ENCODE measurements around the gene C12orf75.
"Not testable (repeated sequence)": the region's sequence is repeated elsewhere in the genome, so short reads cannot be mapped to it uniquely, and the experiment has no call there.

Gene C12orf75

GRCh38 chr12:105337391-105337790 is 6.9 kb downstream of the C12orf75 start:
- Histone ChIP-seq H3K36me3 (ENCODE audit: insufficient read depth, low read length) (no peaks in the 10 kb centered on the region), H3K4me1 (ENCODE audit: insufficient read depth, low read length) (peaks cover 18% of the 10 kb centered on the region), H3K27ac (ENCODE audit: low read depth, low read length) (no peak overlapping the region), H3K9me3 (ENCODE audit: insufficient read depth, low read depth, low read length) (peaks cover 13% of the 10 kb centered on the region), H3K27me3 (ENCODE audit: insufficient read depth, low read length) (peaks cover 10% of the 10 kb centered on the region; the same call in 1 of the 2 replicates), H3K4me3 (ENCODE audit: low read length) (no peak overlapping the region), H3K9ac (ENCODE audit: low read depth, low read length) (no peak overlapping the region)
- WGBS: 95% methylated on average over 3 of the region's 3 CpGs

- no peaks in the 10 kb centered on the region for H3K27me3 ChIP-seq (ENCODE audit: insufficient read depth, low read length)
- no peak overlapping the region for H3K9ac ChIP-seq (ENCODE audit: low read depth, low read length)
- peaks cover 23% of the 10 kb centered on the region for H3K4me1 ChIP-seq (ENCODE audit: insufficient read depth, low read length)
- H3K9me3 ChIP-seq (ENCODE audit: insufficient read depth, low read depth, low read length): peaks cover 13% of the 10 kb centered on the region
- H3K27ac ChIP-seq (ENCODE audit: low read depth, low read length): no peak overlapping the region
- H3K36me3 ChIP-seq (ENCODE audit: insufficient read depth, low read length): no peaks in the 10 kb centered on the region
- H3K4me3 ChIP-seq (ENCODE audit: low read length): no peak overlapping the region
- WGBS: no CpG with 5 or more reads among the region's 1 CpG
These were observed 8.5 kb downstream of the C12orf75 start for GRCh38 chr12:105338966-105339365.

- Histone ChIP-seq H3K4me1 (ENCODE audit: insufficient read depth, low read length) (peaks cover 12% of the 10 kb centered on the region; the same call in 1 of the 2 replicates), H3K9me3 (ENCODE audit: insufficient read depth, low read depth, low read length) (peaks cover 13% of the 10 kb centered on the region), H3K9ac (ENCODE audit: low read depth, low read length) (no peak overlapping the region), H3K27me3 (ENCODE audit: insufficient read depth, low read length) (no peaks in the 10 kb centered on the region), H3K27ac (ENCODE audit: low read depth, low read length) (no peak overlapping the region), H3K4me3 (ENCODE audit: low read length) (no peak overlapping the region), H3K36me3 (ENCODE audit: insufficient read depth, low read length) (no peaks in the 10 kb centered on the region)
- 100% methylated on average over 1 of the region's 2 CpGs for WGBS
These were observed 10.5 kb downstream of the C12orf75 start for GRCh38 chr12:105341010-105341409.

GRCh38 chr12:105341620-105342019 is 11.1 kb downstream of the C12orf75 start:
- 90% methylated on average over 1 of the region's 1 CpG for WGBS
- H3K27ac ChIP-seq (ENCODE audit: low read depth, low read length): not testable (repeated sequence)

GRCh38 chr12:105342464-105342863 is 12.0 kb downstream of the C12orf75 start:
- Histone ChIP-seq H3K9me3 (ENCODE audit: insufficient read depth, low read depth, low read length) (peaks cover 13% of the 10 kb centered on the region), H3K36me3 (ENCODE audit: insufficient read depth, low read length) (no peaks in the 10 kb centered on the region), H3K4me1 (ENCODE audit: insufficient read depth, low read length) (peaks cover 12% of the 10 kb centered on the region; the same call in 1 of the 2 replicates), H3K4me3 (ENCODE audit: low read length) (no peak overlapping the region), H3K9ac (ENCODE audit: low read depth, low read length) (no peak overlapping the region), H3K27ac (ENCODE audit: low read depth, low read length) (no peak overlapping the region), H3K27me3 (ENCODE audit: insufficient read depth, low read length) (no peaks in the 10 kb centered on the region)

More at GRCh38 chr12:105341620-105342019, 11.1 kb downstream of the C12orf75 start:
- not testable (repeated sequence) for H3K36me3 ChIP-seq (ENCODE audit: insufficient read depth, low read length); H3K4me3 ChIP-seq (ENCODE audit: low read length); H3K9ac ChIP-seq (ENCODE audit: low read depth, low read length); H3K27me3 ChIP-seq (ENCODE audit: insufficient read depth, low read length)
- H3K9me3 ChIP-seq (ENCODE audit: insufficient read depth, low read depth, low read length): peaks cover 13% of the 10 kb centered on the region
- H3K4me1 ChIP-seq (ENCODE audit: insufficient read depth, low read length): peaks cover 12% of the 10 kb centered on the region; the same call in 1 of the 2 replicates

GRCh38 chr12:105343836-105344235 is 13.3 kb downstream of the C12orf75 start:
- Histone ChIP-seq H3K4me1 (ENCODE audit: insufficient read depth, low read length) (peaks cover 12% of the 10 kb centered on the region; the same call in 1 of the 2 replicates), H3K9me3 (ENCODE audit: insufficient read depth, low read depth, low read length) (peaks cover 13% of the 10 kb centered on the region), H3K27me3 (ENCODE audit: insufficient read depth, low read length) (no peaks in the 10 kb centered on the region), H3K9ac (ENCODE audit: low read depth, low read length) (no peak overlapping the region), H3K4me3 (ENCODE audit: low read length) (no peak overlapping the region), H3K36me3 (ENCODE audit: insufficient read depth, low read length) (no peaks in the 10 kb centered on the region), H3K27ac (ENCODE audit: low read depth, low read length) (no peak overlapping the region)
- WGBS: 71% methylated on average over 1 of the region's 1 CpG

- Histone ChIP-seq H3K27me3 (ENCODE audit: insufficient read depth, low read length) (no peaks in the 10 kb centered on the region), H3K4me1 (ENCODE audit: insufficient read depth, low read length) (peaks cover 11% of the 10 kb centered on the region), H3K9me3 (ENCODE audit: insufficient read depth, low read depth, low read length) (no peaks in the 10 kb centered on the region), H3K4me3 (ENCODE audit: low read length) (no peak overlapping the region), H3K27ac (ENCODE audit: low read depth, low read length) (no peak overlapping the region), H3K9ac (ENCODE audit: low read depth, low read length) (no peak overlapping the region), H3K36me3 (ENCODE audit: insufficient read depth, low read length) (no peaks in the 10 kb centered on the region)
- WGBS: 86% methylated on average over 4 of the region's 4 CpGs
These were observed 17.0 kb downstream of the C12orf75 start for GRCh38 chr12:105347499-105347898.

GRCh38 chr12:105348142-105348541 is 17.7 kb downstream of the C12orf75 start:
- no peaks in the 10 kb centered on the region for H3K36me3 ChIP-seq (ENCODE audit: insufficient read depth, low read length)
- H3K9ac ChIP-seq (ENCODE audit: low read depth, low read length): no peak overlapping the region
- no peaks in the 10 kb centered on the region for H3K9me3 ChIP-seq (ENCODE audit: insufficient read depth, low read depth, low read length)
- H3K4me1 ChIP-seq (ENCODE audit: insufficient read depth, low read length): peaks cover 12% of the 10 kb centered on the region
- H3K4me3 ChIP-seq (ENCODE audit: low read length): no peak overlapping the region
- H3K27ac ChIP-seq (ENCODE audit: low read depth, low read length): no peak overlapping the region
- 92% methylated on average over 2 of the region's 3 CpGs for WGBS
- no peaks in the 10 kb centered on the region for H3K27me3 ChIP-seq (ENCODE audit: insufficient read depth, low read length)

GRCh38 chr12:105348561-105348960 is 18.1 kb downstream of the C12orf75 start:
- 85% methylated on average over 1 of the region's 1 CpG for WGBS
- peaks cover 12% of the 10 kb centered on the region for H3K4me1 ChIP-seq (ENCODE audit: insufficient read depth, low read length)
- no peak overlapping the region for H3K9ac ChIP-seq (ENCODE audit: low read depth, low read length)
- no peaks in the 10 kb centered on the region for H3K36me3 ChIP-seq (ENCODE audit: insufficient read depth, low read length)
- no peaks in the 10 kb centered on the region for H3K9me3 ChIP-seq (ENCODE audit: insufficient read depth, low read depth, low read length)
- no peak overlapping the region for H3K4me3 ChIP-seq (ENCODE audit: low read length)
- no peaks in the 10 kb centered on the region for H3K27me3 ChIP-seq (ENCODE audit: insufficient read depth, low read length)
- H3K27ac ChIP-seq (ENCODE audit: low read depth, low read length): no peak overlapping the region

GRCh38 chr12:105349138-105349537 is 18.6 kb downstream of the C12orf75 start:
- Histone ChIP-seq H3K9me3 (ENCODE audit: insufficient read depth, low read depth, low read length) (no peaks in the 10 kb centered on the region), H3K36me3 (ENCODE audit: insufficient read depth, low read length) (no peaks in the 10 kb centered on the region), H3K27me3 (ENCODE audit: insufficient read depth, low read length) (no peaks in the 10 kb centered on the region), H3K9ac (ENCODE audit: low read depth, low read length) (no peak overlapping the region), H3K4me1 (ENCODE audit: insufficient read depth, low read length) (peaks cover 9% of the 10 kb centered on the region), H3K27ac (ENCODE audit: low read depth, low read length) (no peak overlapping the region), H3K4me3 (ENCODE audit: low read length) (no peak overlapping the region)
- 85% methylated on average over 1 of the region's 1 CpG for WGBS

- 92% methylated on average over 1 of the region's 1 CpG for WGBS
- Histone ChIP-seq H3K27me3 (ENCODE audit: insufficient read depth, low read length) (no peaks in the 10 kb centered on the region), H3K9ac (ENCODE audit: low read depth, low read length) (no peak overlapping the region), H3K4me1 (ENCODE audit: insufficient read depth, low read length) (peaks cover 8% of the 10 kb centered on the region), H3K4me3 (ENCODE audit: low read length) (no peak overlapping the region), H3K27ac (ENCODE audit: low read depth, low read length) (no peak overlapping the region), H3K9me3 (ENCODE audit: insufficient read depth, low read depth, low read length) (no peaks in the 10 kb centered on the region), H3K36me3 (ENCODE audit: insufficient read depth, low read length) (no peaks in the 10 kb centered on the region)
These were observed 21.0 kb downstream of the C12orf75 start for GRCh38 chr12:105351523-105351922.

- 91% methylated on average over 4 of the region's 4 CpGs for WGBS
- Histone ChIP-seq H3K9ac (ENCODE audit: low read depth, low read length) (no peak overlapping the region), H3K9me3 (ENCODE audit: insufficient read depth, low read depth, low read length) (no peaks in the 10 kb centered on the region), H3K27ac (ENCODE audit: low read depth, low read length) (no peak overlapping the region), H3K36me3 (ENCODE audit: insufficient read depth, low read length) (no peaks in the 10 kb centered on the region), H3K27me3 (ENCODE audit: insufficient read depth, low read length) (no peaks in the 10 kb centered on the region), H3K4me1 (ENCODE audit: insufficient read depth, low read length) (peaks cover 8% of the 10 kb centered on the region), H3K4me3 (ENCODE audit: low read length) (no peak overlapping the region)
These were observed 21.6 kb downstream of the C12orf75 start for GRCh38 chr12:105352052-105352451.

Data from HUES64 (cell line).